Left lung (tissue), 10 donors: ENCODE measurements around the gene FTCDNL1. TPM values are rescaled to one million over a fixed set of nuclear protein-coding genes. Genes with fewer than 3 reads are reported as not detected.

Experiments used
- ATAC-seq: fragments of 200-7000 bp; cut with Tn5 transposase; one replicate; pipeline ENCODE4 v1.9.1; 2020; ENCODE audit warnings: moderate library complexity
- DNase-seq, 4 donors: peaks; one replicate each; pipeline ENCODE4 v3.0.0-alpha.2; 2013 to 2020
- H3K27ac ChIP-seq, 2 donors: fragments of 200-600 bp; sonication (generic) in 1 of 2; one replicate each; pipeline versions ENCODE4 v1.5.0 to v1.8.0; 2020 to 2021
- H3K27me3 ChIP-seq, 2 donors: fragments of 200-600 bp; sonication (generic) in 1 of 2; one replicate each; pipeline versions ENCODE4 v1.5.0 to v1.8.0; 2020 to 2021
- H3K36me3 ChIP-seq, 2 donors: fragments of 200-600 bp; sonication (generic) in 1 of 2; one replicate each; pipeline versions ENCODE4 v1.5.0 to v1.8.0; 2020 to 2021
- H3K4me1 ChIP-seq, 2 donors: fragments of 200-600 bp; one replicate each; pipeline ENCODE4 v1.8.0; 2021
- H3K4me3 ChIP-seq, 2 donors: fragments of 200-600 bp; sonication (generic) in 1 of 2; one replicate each; pipeline versions ENCODE4 v1.5.0 to v1.8.0; 2020 to 2021; ENCODE audit warnings: mild to moderate bottlenecking in 1 of 2
- H3K9me3 ChIP-seq, 2 donors: fragments of 200-600 bp; sonication (generic) in 1 of 2; one replicate each; pipeline versions ENCODE4 v1.5.0 to v1.8.0; 2020 to 2021
- CTCF ChIP-seq, 2 donors: fragments of 200-600 bp; sonication (generic) in 1 of 2; IDR thresholded peaks; one replicate each; pipeline versions ENCODE4 v1.5.0 to v1.8.0; 2021; ENCODE audit warnings: antibody characterized with exemption in 2 of 2
- intact Hi-C, 2 donors: fragments of 100-400 bp; cut with DNase I; formaldehyde crosslinking; loops; one replicate each; pipeline versions ENCODE4 v1.11.2 to v1.14.2; 2022
- polyA plus RNA-seq, 6 donors: library from polyadenylated mRNA; unstranded; fragments of 120-200 nt; gene quantifications; one replicate each; pipeline ENCODE4 v1.2.1, GENCODE V29; 2013; ENCODE audit not compliant: insufficient read length in 6 of 6
- total RNA-seq, 2 donors: library from RNA; stranded (reverse); fragmentation: NEBNext Ultra II Directional; extraction: Animal tissue kit (Norgen Biotek cat#: 25700); gene quantifications; one replicate each; pipeline ENCODE4 v1.2.1, GENCODE V29; 2021
- donor health status: DM: no; HTN: yes; CAD: no.
- donor health status: DM: no; HTN: no; CAD: no.

The FTCDNL1 gene
- total and polyA plus RNA-seq, 8 donors, result 0.09 to 3.5 (median 0.34) TPM

- ATAC-seq, result no peak
- H3K27ac ChIP-seq, result no peak overlapping the region
- H3K4me1 ChIP-seq, result no peaks in the 10 kb centered on the region
- intact Hi-C loops, result no loop called here
- no peaks in the 10 kb centered on the region for H3K9me3 ChIP-seq
- TF ChIP-seq CTCF (IDR thresholded peaks at IDR 0.05), result no peak
- no peak for DNase-seq
- H3K36me3 ChIP-seq, result no peaks in the 10 kb centered on the region
- H3K27me3 ChIP-seq, result no peaks in the 10 kb centered on the region
- H3K4me3 ChIP-seq, result no peak overlapping the region
Observed at GRCh38 chr2:199727801-199728200, 123.2 kb downstream of the FTCDNL1 start.

DNA sequence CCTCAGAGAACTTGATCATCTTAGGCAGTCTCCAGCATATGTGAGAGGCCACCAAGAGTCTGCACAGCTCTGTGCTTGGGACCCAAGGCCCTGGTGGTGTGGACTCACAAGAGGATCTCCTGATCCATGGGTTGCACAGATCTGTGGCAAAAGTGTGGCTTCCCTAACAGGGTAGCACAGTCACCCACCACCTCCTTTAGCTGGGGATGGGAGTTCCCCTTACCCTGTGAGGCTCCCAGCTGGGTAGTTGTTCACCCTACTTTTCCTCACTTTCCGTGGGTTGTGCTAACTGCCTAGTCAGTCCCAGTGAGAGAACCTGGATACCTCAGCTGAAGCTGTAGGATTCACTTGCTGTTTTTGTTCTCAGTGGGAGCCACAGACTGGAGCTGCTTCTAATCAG, 123.7 kb downstream of the FTCDNL1 start:
- H3K4me3 ChIP-seq, result no peak overlapping the region
- intact Hi-C loops, result no loop called here
- H3K27me3 ChIP-seq, result no peaks in the 10 kb centered on the region
- no peaks in the 10 kb centered on the region for H3K9me3 ChIP-seq
- no peaks in the 10 kb centered on the region for H3K36me3 ChIP-seq
- no peak overlapping the region for H3K27ac ChIP-seq
- no peak for TF ChIP-seq CTCF (IDR thresholded peaks at IDR 0.05)
- no peaks in the 10 kb centered on the region for H3K4me1 ChIP-seq
- ATAC-seq (no peak), DNase-seq (no peak)

DNA sequence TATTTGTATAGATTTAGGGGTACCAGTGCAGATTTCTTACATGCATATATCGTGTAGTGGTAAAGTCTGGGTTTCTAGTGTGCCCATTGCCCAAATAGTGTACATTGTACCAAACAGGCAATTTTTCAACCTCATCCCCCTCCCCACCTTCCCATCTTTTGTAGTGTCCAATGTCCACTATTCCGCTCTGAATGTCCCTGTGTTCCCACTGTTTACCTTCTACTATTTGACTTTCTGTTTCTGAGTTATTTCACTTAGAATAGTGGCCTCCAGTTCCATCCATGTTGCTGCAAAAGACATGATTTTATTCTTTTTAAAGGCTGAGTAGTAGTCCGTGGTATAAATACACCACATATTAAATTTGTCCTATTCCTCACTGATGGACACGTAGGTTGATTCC, 132.9 kb downstream of the FTCDNL1 start:
- H3K27me3 ChIP-seq, result no peaks in the 10 kb centered on the region
- no peaks in the 10 kb centered on the region for H3K4me1 ChIP-seq
- ATAC-seq (no peak), DNase-seq (no peak)
- H3K27ac ChIP-seq, result no peak overlapping the region
- intact Hi-C loops, result no loop called here
- H3K9me3 ChIP-seq, result peaks cover 0 to 2% of the 10 kb centered on the region in 2 donors
- no peak for TF ChIP-seq CTCF (IDR thresholded peaks at IDR 0.05)
- H3K36me3 ChIP-seq, result no peaks in the 10 kb centered on the region
- no peak overlapping the region for H3K4me3 ChIP-seq

GRCh38 chr2:199717587-199717907, 133.4 kb downstream of the FTCDNL1 start:
- Histone ChIP-seq H3K27me3 (no peaks in the 10 kb centered on the region), H3K27ac (no peak overlapping the region), H3K4me3 (no peak overlapping the region), H3K36me3 (no peaks in the 10 kb centered on the region), H3K4me1 (no peaks in the 10 kb centered on the region), H3K9me3 (peaks cover 0 to 2% of the 10 kb centered on the region in 2 donors)
- intact Hi-C loops, result no loop called here
- DNase-seq (no peak), ATAC-seq (no peak)
- no peak for TF ChIP-seq CTCF (IDR thresholded peaks at IDR 0.05)

- intact Hi-C loops, result no loop called here
- H3K4me1 ChIP-seq, result no peaks in the 10 kb centered on the region
- H3K4me3 ChIP-seq, result no peak overlapping the region
- no peak overlapping the region for H3K27ac ChIP-seq
- H3K27me3 ChIP-seq, result no peaks in the 10 kb centered on the region
- H3K36me3 ChIP-seq, result no peaks in the 10 kb centered on the region
- no peak for ATAC-seq
- H3K9me3 ChIP-seq, result peaks cover 0 to 2% of the 10 kb centered on the region in 2 donors
- no peak for TF ChIP-seq CTCF (IDR thresholded peaks at IDR 0.05)
- no peak for DNase-seq
Observed at GRCh38 chr2:199716807-199717586, 134.0 kb downstream of the FTCDNL1 start.
